Measurements from ENCODE around the gene FOCAD. TPM values are rescaled to one million over a fixed set of nuclear protein-coding genes. Genes with fewer than 3 reads are reported as not detected.
"Not testable (repeated sequence)": the region's sequence is repeated elsewhere in the genome, so short reads cannot be mapped to it uniquely, and the experiment has no call there.

The FOCAD gene
- total and polyA plus RNA-seq, 10 of the 15 experiments (the other 5 are each of a cell fraction or from before 2014, with no cell fraction given) = 13.7 to 93.0 (median 41.8) TPM

DNA sequence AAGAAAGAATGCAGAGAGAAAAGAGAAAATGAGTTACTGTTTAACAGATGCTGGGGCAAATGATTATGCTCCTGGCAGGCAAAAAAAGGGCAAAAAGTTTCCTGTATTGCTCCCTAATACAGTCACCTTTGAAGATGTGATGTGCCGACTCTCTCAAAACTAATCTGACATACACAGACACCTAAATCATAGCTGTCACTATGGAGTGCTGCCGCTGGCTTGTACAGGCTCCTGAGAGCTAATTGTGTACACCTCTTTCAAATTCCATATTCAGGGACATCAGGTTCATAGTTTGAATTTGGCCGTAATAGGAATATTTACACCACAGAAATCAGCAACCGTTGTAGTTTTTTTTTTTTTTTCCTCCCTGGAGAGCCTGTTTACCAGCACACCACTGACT is 12.4 kb upstream of the FOCAD start:
- Histone ChIP-seq H3K27me3 (replicated peaks in 1 of 2; ENCODE audit: control insufficient read depth in 2 of 2, insufficient read depth in 2 of 2, low read length in 1 of 2) (no peaks in the 10 kb centered on the region), H3K9me3 (replicated peaks; ENCODE audit: control insufficient read depth, insufficient read depth, low read length) (peaks cover 2% of the 10 kb centered on the region; the same call in 2 of the 3 replicates), H4K20me1 (ENCODE audit: control insufficient read depth, insufficient read depth) (no peaks in the 10 kb centered on the region), H3K36me3 (ENCODE audit: control insufficient read depth in 2 of 2, insufficient read depth in 2 of 2, low read length in 1 of 2) (peaks cover 0 to 2% of the 10 kb centered on the region in 2 experiments; a peak in 2 of 4 replicates), H2AFZ (ENCODE audit: control insufficient read depth, low read depth, low read length) (no peak overlapping the region), H3K27ac (ENCODE audit: control insufficient read depth, insufficient read depth) (no peak overlapping the region), H3K4me2 (ENCODE audit: control insufficient read depth, insufficient read depth) (no peak overlapping the region), H3K9ac (ENCODE audit: control insufficient read depth, insufficient read depth, low read length) (no peak overlapping the region), H3K4me1 (ENCODE audit: control insufficient read depth, insufficient read depth, low read length) (no peaks in the 10 kb centered on the region), H3K79me2 (ENCODE audit: control insufficient read depth, insufficient read depth, low read length) (peaks cover 4% of the 10 kb centered on the region), H3K4me3 (no peak overlapping the region)
- RAD21 ChIA-PET (ENCODE audit: unreplicated experiment) = interaction anchor here (0.7 to 1.5 kb wide), 4 partner anchors 10 to 52 kb away, joined by 3 to 5 read pairs (median 4); partner anchors contain the start of gene FOCAD
- FAIRE-seq = no peak
- CTCF ChIA-PET = interaction anchor here (0.6 to 1.5 kb wide), 2 partner anchors 47 to 88 kb away, joined by 3 to 6 read pairs; no protein-coding TSS in a partner anchor
- intact Hi-C loops (cut with micrococcal nuclease; ENCODE audit: unreplicated experiment) (no loop called here), in situ Hi-C loops (cut with MboI) (no loop called here)
- no peak for ATAC-seq
- no peak for DNase-seq (ENCODE audit: low read depth, low spot score)
- BruUV-seq (replicated peaks) = no TSS peak
- POLR2A ChIA-PET = interaction anchor here (0.7 to 1.9 kb wide), 5 partner anchors 8 to 49 kb away, joined by 3 to 8 read pairs (median 3); partner anchors contain the start of gene FOCAD
- SMC1A ChIA-PET (ENCODE audit: uncharacterized antibody, unreplicated experiment) = interaction anchor here (0.7 to 2.8 kb wide), 13 partner anchors 9 to 264 kb away, joined by 3 to 10 read pairs (median 5); partner anchors contain the start of genes FOCAD and MLLT3
- TF ChIP-seq TCF3 (IDR thresholded peaks at IDR 0.05; ENCODE audit: borderline replicate concordance, insufficient read depth, low read depth, low read length) = no peak
- no peak for TF ChIP-seq CBX3 (IDR thresholded peaks at IDR 0.05; ENCODE audit: borderline replicate concordance, low read depth)
- no peak for TF ChIP-seq MTA3 (IDR thresholded peaks at IDR 0.05; ENCODE audit: borderline replicate concordance, low read length)
- TF ChIP-seq ZNF622 (IDR thresholded peaks at IDR 0.05) = no peak
- TF ChIP-seq SMARCA5 (IDR thresholded peaks at IDR 0.05) = no peak
- no peak for TF ChIP-seq EZH2 (IDR thresholded peaks at IDR 0.05; ENCODE audit: borderline replicate concordance, control insufficient read depth, low read depth, low read length)
- TF ChIP-seq SUZ12 (IDR thresholded peaks at IDR 0.05; ENCODE audit: unreplicated experiment) = no peak
- no peak for TF ChIP-seq SP1 (IDR thresholded peaks at IDR 0.05; ENCODE audit: low read depth, low read length)
- TF ChIP-seq, protein P1, sequence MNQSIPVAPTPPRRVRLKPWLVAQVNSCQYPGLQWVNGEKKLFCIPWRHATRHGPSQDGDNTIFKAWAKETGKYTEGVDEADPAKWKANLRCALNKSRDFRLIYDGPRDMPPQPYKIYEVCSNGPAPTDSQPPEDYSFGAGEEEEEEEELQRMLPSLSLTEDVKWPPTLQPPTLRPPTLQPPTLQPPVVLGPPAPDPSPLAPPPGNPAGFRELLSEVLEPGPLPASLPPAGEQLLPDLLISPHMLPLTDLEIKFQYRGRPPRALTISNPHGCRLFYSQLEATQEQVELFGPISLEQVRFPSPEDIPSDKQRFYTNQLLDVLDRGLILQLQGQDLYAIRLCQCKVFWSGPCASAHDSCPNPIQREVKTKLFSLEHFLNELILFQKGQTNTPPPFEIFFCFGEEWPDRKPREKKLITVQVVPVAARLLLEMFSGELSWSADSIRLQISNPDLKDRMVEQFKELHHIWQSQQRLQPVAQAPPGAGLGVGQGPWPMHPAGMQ (IDR thresholded peaks at IDR 0.05; ENCODE audit: borderline replicate concordance) = no peak
- WGBS (ENCODE audit: insufficient coverage, insufficient replicate concordance, low lambda C conversion rate, missing lambda C conversion rate) = 97% methylated on average over 4 of the region's 4 CpGs

DNA sequence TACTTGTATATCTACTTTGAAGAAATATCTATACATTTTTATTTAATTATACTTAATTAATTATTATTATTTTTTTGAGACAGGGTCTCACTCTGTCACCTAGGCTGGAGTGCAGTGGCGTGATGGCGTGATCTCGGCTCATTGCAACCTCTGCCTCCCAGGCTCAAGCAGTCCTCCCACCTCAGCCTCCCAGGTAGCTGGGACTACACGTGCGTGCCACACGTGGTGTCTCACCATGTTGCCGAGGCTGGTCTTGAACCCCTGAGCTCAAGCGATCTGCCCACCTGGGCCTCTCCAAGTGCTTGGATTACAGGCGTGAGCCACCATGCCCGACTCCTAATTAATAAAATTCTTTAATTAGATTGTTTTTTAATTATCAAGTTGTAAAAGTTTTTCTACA is 10.5 kb upstream of the FOCAD start:
- H3K4me1 ChIP-seq (ENCODE audit: control insufficient read depth, insufficient read depth, low read length); H3K9ac ChIP-seq (ENCODE audit: control insufficient read depth, insufficient read depth, low read length); H4K20me1 ChIP-seq (ENCODE audit: control insufficient read depth, insufficient read depth); H3K9me3 ChIP-seq (replicated peaks; ENCODE audit: control insufficient read depth, insufficient read depth, low read length); H3K27ac ChIP-seq (ENCODE audit: control insufficient read depth, insufficient read depth); BruUV-seq (replicated peaks); H3K4me3 ChIP-seq; H3K27me3 ChIP-seq (replicated peaks in 1 of 2; ENCODE audit: control insufficient read depth in 2 of 2, insufficient read depth in 2 of 2, low read length in 1 of 2); ATAC-seq; FAIRE-seq; intact Hi-C loops (cut with micrococcal nuclease; ENCODE audit: unreplicated experiment); DNase-seq (ENCODE audit: low read depth, low spot score); in situ Hi-C loops (cut with MboI); H2AFZ ChIP-seq (ENCODE audit: control insufficient read depth, low read depth, low read length); H3K36me3 ChIP-seq (ENCODE audit: control insufficient read depth in 2 of 2, insufficient read depth in 2 of 2, low read length in 1 of 2); H3K79me2 ChIP-seq (ENCODE audit: control insufficient read depth, insufficient read depth, low read length); H3K4me2 ChIP-seq (ENCODE audit: control insufficient read depth, insufficient read depth): not testable (repeated sequence)
- WGBS (ENCODE audit: insufficient coverage, insufficient replicate concordance, low lambda C conversion rate, missing lambda C conversion rate) = 77% methylated on average over 10 of the region's 10 CpGs
- ChIA-PET CTCF (interaction anchor here (1.1 to 1.8 kb wide), 2 partner anchors 10 to 14 kb away, joined by 3 to 7 read pairs; partner anchors contain the start of gene FOCAD), RAD21 (ENCODE audit: unreplicated experiment) (interaction anchor here (1.1 to 1.6 kb wide), 2 partner anchors 10 to 22 kb away, joined by 3 to 7 read pairs; partner anchors contain the start of gene FOCAD), SMC1A (ENCODE audit: uncharacterized antibody, unreplicated experiment) (interaction anchor here (0.6 to 5.0 kb wide), 7 partner anchors 8 to 1538 kb away, joined by 3 to 22 read pairs (median 7); partner anchors contain the start of gene FOCAD), POLR2A (interaction anchor here (0.6 to 1.6 kb wide), 4 partner anchors 9 to 36 kb away, joined by 3 to 8 read pairs (median 6); partner anchors contain the start of gene FOCAD)
